GM04504 (cell line): Measurements from ENCODE around the gene PIK3CD.
"Not testable (repeated sequence)": the region's sequence is repeated elsewhere in the genome, so short reads cannot be mapped to it uniquely, and the experiment has no call there.

Source experiments
- DNase-seq: peaks from one replicate; pipeline ENCODE4 v3.0.0-alpha.2; 2012; ENCODE audit warnings: low read depth

PIK3CD gene

DNA sequence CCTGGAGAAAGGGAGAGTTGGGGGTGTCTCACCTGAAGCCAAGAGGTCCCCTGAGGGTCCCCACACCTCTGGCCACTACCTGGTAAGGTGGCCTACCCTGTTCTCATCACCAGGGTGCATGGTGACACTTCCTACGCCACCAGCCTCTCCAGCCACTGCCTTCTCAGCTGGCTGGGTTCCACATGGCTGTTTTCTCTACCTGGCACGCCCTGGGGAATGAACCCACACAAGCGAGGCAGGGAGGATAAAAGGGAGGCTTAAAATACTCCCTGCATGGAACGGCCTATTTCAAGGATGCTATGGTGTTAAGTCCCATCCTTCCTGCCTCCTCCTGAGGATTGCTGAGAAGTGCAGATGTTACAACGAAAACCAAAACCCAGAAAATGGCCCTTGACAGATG, 84.7 kb downstream of the PIK3CD start:
- DNase-seq, result no peak

- no peak for DNase-seq
These were observed 85.5 kb downstream of the PIK3CD start for GRCh38 chr1:9737057-9737456.

DNA sequence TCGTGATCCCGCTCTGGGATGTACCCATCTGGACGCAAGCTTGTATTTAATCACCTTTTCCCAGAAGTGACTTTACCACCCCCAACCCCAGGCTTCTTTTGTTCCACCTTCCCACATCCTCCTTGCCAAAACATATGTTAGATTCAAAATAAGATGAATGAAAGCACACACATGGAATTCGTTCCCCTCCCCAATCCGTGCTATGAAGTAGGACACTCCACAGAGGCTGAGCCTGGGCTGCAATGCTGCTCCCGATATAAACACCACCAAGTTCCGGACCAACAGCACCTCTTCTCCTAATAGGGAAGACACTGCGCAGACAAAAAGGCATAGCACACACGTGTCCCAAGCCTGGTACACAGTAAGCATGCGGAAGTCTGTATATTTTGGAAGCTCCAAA, 86.1 kb downstream of the PIK3CD start:
- no peak for DNase-seq

DNA sequence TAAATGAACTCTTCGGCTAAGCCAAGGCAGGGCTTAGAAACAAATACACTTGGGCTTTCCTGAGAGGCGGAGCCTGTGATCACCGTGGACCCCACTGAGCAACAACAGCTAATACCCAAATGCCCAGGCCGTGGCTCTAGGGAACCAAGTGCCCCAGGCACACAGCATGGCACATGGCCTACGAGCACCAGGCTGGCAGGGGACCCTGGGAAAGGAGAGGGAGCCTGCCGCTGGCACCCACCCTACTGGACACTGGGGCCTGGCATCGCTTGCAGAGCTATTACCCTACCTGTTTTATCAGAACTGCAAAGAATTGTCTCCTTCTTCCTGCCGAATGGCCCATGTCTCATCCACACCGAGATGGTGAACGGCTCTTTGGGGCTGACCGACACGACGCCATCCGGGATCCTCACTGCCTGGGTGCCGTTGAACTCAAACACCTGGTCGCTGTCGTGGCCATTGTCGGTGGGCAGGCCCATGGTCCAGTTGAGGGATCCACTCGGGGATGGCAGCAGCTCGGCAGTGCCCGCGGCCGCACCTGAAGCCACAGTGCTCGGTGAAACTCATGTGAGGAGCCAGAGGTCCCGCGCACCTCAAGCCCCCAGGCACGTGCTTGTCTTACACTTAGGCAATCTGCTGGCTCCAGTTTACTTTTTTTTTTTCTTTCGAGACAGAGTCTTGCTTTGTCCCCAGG, 92.7 kb downstream of the PIK3CD start:
- DNase-seq, result no peak

DNA sequence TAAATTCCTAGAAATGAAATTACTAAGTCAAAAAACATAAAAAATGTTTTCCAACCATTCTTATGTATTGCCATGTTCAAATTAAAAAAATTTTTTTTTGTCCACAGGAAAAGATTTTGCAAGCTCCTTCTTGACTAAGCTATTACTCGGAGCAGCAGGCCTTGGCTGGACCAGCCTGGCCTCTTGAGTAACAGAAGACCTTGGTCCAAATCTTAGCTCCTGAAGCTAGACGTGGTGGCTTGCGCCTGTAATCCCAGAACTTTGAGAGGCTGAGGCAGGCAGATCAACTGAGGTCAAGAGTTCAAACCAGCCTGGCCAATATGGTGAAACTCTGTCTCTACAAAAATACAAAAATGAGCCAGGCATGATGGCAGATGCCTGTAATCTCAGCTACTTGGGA, 94.7 kb downstream of the PIK3CD start:
- DNase-seq, result no peak

- DNase-seq, result no peak
These were observed 95.1 kb downstream of the PIK3CD start for GRCh38 chr1:9746651-9747050.

- DNase-seq, result not testable (repeated sequence)
These were observed 96.9 kb downstream of the PIK3CD start for GRCh38 chr1:9748391-9748790.

GRCh38 chr1:9749361-9749760, 97.8 kb downstream of the PIK3CD start:
- no peak for DNase-seq

- DNase-seq, result no peak
These were observed 100.4 kb downstream of the PIK3CD start for GRCh38 chr1:9751971-9752370.

GRCh38 chr1:9753121-9753531, 101.6 kb downstream of the PIK3CD start:
- peak; percentile 54 for DNase-seq

DNA sequence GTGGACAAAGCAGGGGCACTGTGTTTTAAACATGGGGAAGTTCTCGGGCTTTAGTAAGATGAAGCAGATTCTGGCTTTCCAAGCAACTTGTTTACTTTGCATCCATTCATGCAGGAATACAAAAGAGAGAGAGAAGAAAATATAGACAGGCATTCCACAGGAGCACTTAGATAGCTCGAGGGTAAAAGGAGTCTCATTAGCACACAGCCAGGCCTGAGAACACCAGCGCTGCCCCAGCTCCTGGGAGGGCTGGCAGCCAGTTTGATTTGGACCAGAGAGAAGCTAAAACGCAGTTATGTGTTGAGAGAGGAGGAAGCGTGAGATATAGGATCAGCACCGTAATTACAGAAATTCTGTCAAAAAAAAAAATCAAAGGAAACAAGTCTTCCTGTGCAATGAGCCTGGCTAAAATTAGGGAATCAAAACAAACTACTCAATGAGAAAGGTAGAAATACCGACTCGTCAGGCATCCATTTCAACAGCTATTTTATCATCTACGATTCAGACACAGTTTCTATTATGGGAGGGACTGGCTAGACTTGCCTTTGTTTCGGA, 104.0 kb downstream of the PIK3CD start:
- no peak for DNase-seq

GRCh38 chr1:9758559-9759121, 107.1 kb downstream of the PIK3CD start:
- no peak for DNase-seq

- no peak for DNase-seq
These were observed 108.4 kb downstream of the PIK3CD start for GRCh38 chr1:9759939-9760338.

GRCh38 chr1:9760824-9761223, 109.3 kb downstream of the PIK3CD start:
- DNase-seq, result no peak

DNA sequence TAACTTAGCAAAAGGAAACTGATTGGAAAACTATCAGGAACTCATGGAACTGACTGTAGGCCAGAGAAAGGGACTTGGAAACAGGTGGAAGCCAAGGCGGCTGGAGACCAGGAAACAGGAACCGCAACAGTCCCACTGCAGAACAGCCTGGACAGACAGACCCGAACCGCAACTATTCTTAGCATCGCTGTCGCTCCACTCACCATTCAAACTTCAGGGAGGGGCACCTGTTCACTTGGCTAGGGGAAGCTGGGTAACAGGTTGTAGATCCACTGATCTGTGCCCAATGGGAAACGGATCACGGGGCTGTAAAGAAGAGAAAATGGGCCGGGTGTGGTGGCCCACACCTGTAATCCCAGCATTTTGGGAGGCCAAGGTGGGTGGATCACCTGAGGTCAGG, 110.3 kb downstream of the PIK3CD start:
- no peak for DNase-seq

DNA sequence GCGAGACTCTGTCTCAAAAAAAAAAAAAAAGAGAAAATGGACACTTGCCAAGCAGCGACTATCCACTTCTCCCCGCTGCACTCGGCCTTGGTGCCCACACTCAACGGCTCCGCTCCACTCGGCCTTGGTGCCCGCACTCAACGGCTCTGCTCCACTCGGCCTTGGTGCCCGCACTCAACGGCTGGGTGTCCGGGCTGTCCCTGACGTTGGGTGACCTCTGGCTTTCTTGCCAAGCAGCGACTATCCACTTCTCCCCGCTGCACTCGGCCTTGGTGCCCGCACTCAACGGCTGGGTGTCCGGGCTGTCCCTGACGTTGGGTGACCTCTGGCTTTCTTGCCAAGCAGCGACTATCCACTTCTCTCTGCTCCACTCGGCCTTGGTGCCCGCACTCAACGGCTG, 110.9 kb downstream of the PIK3CD start:
- DNase-seq, result not testable (repeated sequence)

DNA sequence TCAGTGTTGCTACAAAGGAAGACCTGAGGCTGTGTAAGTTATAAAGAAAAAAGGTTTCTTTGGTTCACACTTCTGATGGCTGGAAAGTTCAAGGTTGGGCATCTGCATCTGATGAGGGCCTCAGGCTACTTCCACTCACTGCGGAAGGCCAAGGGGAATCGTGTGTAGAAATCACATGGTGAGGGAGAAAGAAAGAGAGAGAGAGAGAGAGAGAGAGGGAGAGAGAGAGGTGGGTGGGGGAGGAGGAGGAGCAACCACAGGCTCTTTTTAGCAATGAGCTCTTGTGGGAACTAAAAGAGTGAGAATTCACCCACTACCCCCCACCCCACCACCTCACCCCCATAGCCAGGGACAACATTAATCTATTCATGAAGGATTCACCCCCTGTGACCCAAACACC, 112.4 kb downstream of the PIK3CD start:
- DNase-seq, result no peak

GRCh38 chr1:9764550-9764949, 113.0 kb downstream of the PIK3CD start:
- DNase-seq, result no peak

DNA sequence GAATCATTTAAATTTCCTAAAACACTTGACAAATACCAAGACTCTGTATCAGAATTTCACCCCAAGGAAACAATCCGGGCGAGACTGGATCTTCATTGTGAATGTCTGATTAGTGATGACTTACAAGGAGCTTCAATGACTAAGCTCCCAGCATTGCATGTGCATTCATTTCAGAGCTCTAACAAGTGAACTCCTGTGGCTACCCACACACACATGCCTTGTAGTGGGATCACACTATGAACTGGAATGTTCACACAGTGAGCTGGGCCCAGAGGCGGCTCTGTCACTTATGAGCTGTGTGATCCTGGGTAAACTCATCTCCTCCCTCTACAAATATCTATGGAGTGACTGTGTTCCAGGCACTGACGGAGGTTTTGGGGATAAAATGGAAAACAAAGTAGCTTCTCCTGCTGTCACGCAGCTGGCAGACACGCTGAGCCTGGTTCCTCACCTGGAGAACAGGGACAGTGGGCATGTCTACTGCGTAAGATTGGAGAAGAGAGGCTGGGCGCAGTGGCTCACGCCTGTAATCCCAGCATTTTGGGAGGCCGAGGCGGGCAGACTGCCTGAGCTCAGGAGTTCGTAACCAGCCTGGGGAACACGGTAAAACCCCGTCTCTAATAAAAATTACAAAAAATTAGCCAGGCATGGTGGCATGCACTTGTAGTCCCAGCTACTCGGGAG, 115.4 kb downstream of the PIK3CD start:
- DNase-seq, result peak; percentile 98

GRCh38 chr1:9767964-9768668, 116.6 kb downstream of the PIK3CD start:
- no peak for DNase-seq

DNA sequence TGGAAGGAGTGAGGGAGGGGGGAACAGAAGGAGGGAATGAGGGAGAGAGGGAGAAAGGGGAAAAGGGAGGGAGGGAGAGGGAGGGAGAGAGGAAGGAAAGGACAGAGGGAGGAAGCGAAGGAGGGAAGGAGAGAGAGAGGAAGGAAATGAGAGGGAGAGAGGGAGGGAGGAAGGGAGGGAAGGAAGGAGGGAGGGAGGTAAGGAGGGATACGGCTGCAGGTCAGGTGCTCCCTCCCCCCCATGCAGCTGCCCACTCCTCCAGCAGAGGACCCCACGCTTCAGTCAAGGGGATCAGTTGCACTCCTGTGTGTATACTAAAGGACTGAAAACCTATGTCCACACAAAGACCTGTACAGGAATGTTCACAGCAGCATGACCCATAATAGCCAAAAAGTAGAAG, 117.5 kb downstream of the PIK3CD start:
- no peak for DNase-seq

GRCh38 chr1:9770298-9770697, 118.8 kb downstream of the PIK3CD start:
- DNase-seq, result no peak
